Activated CD8-positive, alpha-beta memory T cell treated with anti-CD3 and anti-CD28 coated beads, Interleukin-2, amount 50 U/mL, for 1 hour (primary cell): ENCODE results near the gene ASNSD1.
"Not testable (repeated sequence)": the region's sequence is repeated elsewhere in the genome, so short reads cannot be mapped to it uniquely, and the experiment has no call there.

Source experiments
- DNase-seq: peaks from one replicate; pipeline ENCODE4 v3.0.0-alpha.2; 2020; ENCODE audit errors: extremely low read depth

Gene ASNSD1

GRCh38 chr2:189648846-189649509 is 12.3 kb upstream of the ASNSD1 start:
- DNase-seq: no peak

DNA sequence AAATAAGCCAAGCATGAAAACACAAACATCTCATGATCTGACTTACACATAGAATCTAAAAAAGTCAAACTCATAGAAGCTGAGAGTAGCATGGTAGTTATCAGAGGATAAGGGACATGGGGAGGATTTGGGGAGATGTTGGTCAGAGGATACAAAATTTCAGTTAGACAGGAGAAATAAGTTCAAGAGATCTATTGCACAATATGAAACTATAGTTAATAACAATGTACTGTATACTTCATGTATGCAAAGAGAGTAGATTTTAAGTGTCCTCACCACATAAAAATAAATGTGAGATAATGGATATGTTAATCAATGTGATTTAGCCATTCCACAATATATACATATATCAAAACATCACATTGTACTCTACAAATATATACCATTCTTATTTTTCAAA is 10.0 kb upstream of the ASNSD1 start:
- no peak for DNase-seq

DNA sequence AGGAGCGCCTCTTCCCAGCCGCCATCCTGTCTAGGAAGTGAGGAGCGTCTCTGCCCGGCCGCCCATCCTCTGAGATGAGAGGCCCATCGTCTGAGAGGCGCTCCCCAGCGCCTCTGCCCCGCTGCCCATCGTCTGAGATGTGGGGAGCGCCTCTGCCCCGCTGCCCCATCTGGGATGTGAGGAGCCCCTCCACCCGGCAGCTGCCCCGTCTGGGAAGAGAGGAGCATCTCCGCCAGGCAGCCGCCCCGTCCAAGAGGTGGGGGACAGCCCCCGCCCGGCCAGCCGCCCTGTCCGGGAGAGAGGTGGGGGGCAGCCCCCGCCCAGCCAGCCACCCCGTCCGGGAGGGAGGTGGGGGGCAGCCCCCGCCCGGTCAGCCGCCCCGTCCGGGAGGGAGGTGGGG is 7.8 kb upstream of the ASNSD1 start:
- not testable (repeated sequence) for DNase-seq

GRCh38 chr2:189654641-189655040 is 6.6 kb upstream of the ASNSD1 start:
- DNase-seq: no peak

- no peak for DNase-seq
Observed at GRCh38 chr2:189657867-189658266, 3.4 kb upstream of the ASNSD1 start.

DNA sequence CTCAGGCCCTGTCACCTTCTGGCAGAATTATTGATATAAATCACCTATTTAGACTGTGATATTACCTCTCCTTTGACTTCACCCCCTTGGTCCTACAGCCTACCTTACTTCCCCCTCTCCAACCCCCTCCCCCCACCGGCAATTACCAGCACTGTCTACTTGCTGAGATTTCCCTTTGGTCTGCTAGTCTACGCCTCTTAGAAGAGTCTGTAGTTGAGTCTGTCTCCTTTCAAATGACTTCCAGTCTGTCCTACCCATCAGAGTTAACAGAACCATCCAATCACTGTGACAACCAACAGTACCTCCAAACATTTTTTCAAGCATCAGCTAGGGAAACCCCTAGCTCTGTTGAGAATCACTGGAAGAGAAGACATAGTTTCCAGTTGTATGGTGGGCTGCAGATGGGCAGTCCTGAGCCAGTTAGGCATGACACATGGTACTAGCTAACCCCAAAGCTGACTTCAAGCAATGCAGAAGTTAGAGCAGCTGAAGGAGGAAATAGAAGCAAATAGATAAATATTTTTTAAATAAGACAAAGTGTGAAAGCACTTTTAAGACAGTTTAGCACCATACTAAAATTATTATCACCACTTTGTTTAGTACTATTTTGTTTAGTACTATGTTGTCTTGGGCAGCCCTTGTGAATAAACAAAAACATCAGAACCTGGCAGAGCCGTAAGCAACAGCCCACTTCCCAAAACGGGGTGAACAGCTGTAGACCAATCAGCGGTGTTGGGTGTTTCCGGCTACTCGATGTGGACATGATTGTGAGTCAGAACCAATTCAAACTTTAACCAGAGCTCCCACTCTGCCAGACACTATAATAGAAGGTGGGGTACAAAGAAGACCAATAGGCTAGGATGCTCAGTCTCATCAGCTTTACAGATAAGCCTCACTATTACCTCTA is 2.7 kb upstream of the ASNSD1 start:
- no peak for DNase-seq

- no peak for DNase-seq
Observed at GRCh38 chr2:189659734-189660133, 1.5 kb upstream of the ASNSD1 start.

DNA sequence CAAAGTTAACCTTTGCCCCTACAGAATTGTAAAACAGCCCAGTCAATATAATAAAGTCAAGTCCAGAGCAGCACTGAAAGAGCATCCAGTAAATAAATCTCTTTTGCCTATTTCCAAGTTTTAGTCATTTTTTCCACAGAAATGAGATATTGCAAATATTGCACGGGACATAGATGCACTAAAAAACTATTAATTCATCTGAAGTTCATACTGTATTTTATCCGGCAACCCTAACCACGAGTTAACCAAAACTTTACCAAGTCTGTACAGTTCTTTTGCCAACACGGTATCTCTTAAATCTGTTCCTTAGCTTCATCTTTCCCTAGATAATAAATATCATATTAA is 484 bp upstream of the ASNSD1 start:
- no peak for DNase-seq

GRCh38 chr2:189661957-189662321 is 680 bp downstream of the ASNSD1 start:
- DNase-seq: no peak

GRCh38 chr2:189662669-189663226 is 1.5 kb downstream of the ASNSD1 start:
- no peak for DNase-seq

DNA sequence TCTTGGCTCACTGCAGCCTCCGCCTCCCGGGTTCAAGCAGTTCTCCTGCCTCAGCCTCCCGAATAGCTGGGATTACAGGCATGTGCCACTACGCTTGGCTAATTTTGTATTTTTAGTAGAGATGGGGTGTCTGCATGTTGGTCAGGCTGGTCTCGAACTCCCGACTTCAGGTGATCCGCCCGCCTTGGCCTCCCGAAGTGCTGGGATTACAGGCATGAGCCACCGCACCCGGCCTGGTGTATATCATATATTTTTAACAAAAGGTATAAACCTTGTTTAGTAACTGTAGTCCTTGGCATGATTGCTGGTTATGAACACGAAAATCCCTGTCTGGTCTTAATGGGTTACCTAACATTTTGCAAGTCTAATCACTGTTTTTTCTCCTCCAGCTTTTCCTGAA is 2.1 kb downstream of the ASNSD1 start:
- DNase-seq: not testable (repeated sequence)

GRCh38 chr2:189669913-189670312 is 8.7 kb downstream of the ASNSD1 start:
- DNase-seq: no peak

DNA sequence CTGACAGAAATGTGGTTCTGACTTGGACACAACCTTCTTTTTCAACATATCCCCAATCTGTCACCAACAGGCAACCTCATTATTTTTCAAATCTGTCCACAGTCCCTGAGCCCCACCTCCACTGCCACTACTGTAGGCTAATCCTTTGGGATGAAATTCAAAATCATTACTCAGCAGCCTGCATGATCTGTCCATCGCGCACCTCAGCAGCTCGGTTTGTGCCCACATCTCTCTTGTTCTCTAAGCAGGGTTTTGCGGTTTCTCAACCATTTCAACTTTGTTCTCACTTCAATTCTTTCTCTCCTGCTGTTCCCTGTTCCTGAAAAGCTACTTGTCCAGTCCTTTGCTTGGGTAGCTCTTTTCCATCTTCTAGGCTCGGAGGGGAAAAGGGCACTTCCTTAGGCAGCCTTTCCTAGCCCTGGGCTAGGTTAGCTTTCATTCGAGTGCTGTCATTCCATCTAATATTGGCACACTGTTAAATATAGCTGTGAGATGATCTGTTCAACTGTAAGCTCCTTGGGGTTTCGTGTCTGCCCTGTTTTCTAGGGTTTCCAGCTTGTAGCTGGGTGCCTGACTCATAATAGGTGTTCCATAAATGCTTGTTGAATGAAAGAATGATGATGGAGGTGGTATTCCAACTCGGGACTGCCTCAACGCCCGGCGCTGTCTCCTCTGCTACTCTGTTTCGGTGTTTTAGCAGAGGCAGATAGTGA is 12.6 kb downstream of the ASNSD1 start:
- DNase-seq: no peak

DNA sequence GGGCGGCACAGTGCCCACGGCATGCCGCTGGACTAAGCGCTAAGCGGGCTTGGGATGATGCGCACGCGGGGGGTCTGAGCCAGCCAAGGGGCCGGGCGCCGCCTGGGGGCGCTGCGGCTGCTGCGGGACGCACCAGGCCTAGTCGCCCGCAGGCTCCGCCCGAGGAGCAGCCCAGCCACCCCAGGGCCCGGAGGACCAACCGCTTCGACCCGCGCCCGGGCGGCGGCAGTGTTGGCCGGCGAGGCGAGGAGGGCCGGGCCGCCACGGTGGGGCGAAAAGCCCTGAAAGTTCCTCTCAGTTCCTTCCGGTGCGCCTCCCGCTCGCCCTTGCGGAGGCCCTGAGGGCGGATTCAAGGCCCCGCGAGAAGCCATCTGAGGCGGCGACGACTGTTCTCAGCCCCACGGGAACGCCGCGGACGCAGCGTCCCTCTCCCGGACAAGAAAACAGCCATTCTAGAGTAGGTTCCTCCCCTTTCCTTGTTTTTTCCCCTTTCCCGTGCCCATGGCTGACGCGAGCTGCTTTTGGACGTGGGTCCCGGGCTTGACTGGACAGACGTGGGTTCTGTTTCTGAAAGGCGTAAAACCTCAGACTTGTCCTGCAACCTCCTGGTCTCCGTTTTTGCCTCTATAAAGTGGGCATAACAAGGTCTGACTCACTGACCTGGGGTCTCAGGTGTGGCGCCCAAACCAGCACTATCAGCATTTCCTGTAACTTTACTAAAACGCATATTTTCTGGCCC is 13.3 kb downstream of the ASNSD1 start, which contains the start of gene ANKAR:
Gene ANKAR, plus strand, starts transcription at position 297 of the 739 bp plus-strand sequence. CDS start 1,821 bp downstream, outside the sequence.
- peak; percentile 49 for DNase-seq

DNA sequence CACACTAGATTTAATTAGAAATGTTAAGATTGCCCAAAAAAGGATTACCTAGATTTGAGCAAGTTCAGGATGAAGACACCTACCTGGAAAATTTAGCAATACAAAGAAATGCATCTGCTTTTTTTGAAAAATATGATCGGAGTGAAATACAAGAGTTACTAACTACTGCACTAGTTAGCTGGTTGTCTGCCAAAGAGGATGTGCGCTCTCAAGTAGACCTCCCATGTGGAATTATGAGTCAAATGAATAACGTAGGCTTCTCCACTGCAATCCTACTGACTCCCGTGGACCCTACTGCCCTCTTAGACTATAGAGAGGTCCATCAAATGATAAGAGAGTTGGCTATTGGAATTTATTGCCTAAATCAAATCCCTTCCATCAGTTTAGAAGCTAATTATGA is 15.2 kb downstream of the ASNSD1 start:
- no peak for DNase-seq

- no peak for DNase-seq
Observed at GRCh38 chr2:189679226-189679625, 18.0 kb downstream of the ASNSD1 start.

DNA sequence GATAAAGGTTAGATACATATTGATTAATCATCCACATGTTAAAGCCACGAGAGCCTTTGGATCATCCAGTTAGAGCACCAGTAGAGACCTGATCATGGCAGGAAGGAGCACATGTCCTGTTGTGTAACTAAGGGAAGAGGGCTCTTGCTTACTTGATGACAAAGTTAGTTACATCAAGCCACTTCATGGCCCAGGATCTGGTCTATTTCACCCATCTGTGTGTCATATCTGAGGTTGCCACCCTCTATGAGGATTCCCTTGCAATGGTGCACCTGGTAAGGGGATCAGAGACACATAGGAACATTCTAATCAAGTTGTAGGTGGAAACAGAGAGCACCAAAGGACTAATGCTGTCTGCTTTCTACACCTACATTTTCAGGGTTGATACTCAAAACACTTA is 19.9 kb downstream of the ASNSD1 start:
- no peak for DNase-seq

DNA sequence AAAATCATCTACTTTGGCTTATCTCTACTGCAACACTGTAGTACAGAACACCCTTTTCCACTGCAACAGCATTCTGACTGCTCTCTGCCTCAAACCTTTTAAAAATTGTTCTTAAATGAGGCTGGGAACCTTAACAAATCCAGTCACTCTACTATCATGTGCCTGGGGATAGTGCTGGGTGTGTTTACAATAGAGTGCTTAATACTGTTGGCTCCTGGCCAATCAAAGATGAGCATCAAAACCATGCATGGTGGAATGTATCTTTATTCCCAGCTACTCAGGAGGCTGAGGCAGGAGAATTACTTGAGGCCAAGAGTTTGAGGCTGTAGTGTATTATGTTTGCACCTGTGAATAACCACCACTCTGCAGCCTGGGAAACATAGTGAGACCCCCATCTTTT is 20.6 kb downstream of the ASNSD1 start:
- DNase-seq: no peak

DNA sequence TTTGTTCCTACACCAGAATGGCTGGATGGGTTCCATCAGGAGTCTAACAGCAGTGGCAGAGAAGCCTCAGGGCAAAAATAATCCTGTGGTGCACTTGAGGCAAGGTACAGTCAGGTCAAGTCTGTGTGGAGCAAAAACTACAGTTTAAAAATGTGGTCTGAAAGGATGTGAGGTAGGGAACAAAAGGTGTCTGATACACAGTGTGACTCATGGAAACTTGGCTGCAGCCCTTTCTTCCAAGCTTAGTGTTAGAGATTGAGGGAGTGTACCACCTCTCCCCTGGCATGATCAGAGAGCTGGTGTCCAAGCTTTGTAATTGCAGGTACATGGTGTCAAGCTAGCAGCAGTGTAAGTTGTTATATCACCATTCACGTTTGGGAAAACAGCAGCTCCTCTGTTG is 22.1 kb downstream of the ASNSD1 start:
- DNase-seq: no peak

DNA sequence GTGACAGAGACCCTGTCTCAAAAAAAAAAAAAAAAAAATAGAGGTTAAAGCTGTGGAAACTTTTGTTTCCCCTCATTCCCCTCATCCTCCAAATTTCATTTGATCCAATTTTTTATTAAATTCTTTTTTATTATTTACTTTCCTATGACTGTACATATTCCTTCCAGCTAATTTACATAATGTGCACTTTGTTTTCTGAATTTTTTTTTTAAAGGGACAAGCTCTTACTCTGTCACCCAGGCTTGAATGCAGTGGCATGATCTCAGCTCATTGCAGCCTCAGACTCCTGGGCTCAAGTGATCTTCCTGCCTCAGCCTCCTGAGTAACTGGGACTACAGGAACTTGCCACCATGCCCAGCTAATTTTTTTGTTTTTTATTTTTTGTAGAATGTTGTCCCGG is 23.6 kb downstream of the ASNSD1 start:
- DNase-seq: no peak

DNA sequence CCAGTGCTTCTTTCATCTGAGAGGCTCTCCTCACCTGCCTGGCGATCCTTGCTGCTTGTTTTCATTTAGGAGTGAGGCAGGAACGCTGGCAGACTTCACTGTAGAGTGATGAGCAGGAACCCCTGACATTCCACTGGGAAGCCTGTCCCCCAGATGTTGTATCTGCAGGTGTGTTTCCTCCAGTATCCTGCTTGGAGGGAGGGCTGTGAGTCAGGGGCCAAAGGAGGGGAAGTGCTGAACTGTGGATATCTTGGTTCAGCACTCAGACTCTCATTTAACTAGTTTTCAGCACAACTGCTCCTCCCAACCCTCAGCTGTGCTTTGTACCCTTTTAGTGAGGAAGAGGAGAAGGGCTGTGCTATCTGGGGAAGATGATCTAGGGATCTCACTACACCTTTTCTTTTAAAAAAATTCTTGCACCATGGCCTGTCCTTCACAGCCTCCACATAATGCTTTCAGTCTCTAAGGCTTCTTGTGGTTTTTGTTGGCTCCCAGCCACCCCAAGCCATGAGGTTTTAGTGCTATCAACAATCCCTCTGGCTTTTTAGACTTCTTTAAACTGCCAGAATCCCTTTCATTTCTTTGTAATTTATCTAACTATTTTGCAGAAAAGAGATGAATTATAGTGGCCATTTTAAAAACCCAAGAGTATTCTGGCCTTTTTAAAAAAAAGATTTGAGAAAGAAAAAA is 24.4 kb downstream of the ASNSD1 start:
- no peak for DNase-seq
